GM12892 (cell line): ENCODE results near the gene WASF1. TPM values are rescaled to one million over a fixed set of nuclear protein-coding genes. Genes with fewer than 3 reads are reported as not detected.

ENCODE experiments used
- DNase-seq: peaks from one replicate; pipeline ENCODE4 v3.0.0; 2011; ENCODE audit not compliant: insufficient read length
- FAIRE-seq: peaks from 2 replicates; lab custom pipeline; 2011; peaks lifted over from hg19 to GRCh38; lab: Jason Lieb, UNC
- POLR2A ChIP-seq: IDR thresholded peaks from 2 replicates; pipeline ENCODE4 v1.6.1; 2011; ENCODE audit warnings: low read depth, low read length, control low read depth
- POLR2AphosphoS5 ChIP-seq: IDR thresholded peaks from 2 replicates; pipeline ENCODE4 v1.6.1; 2011; ENCODE audit warnings: low read depth, low read length, control low read depth
- TAF1 ChIP-seq: IDR thresholded peaks from 2 replicates; pipeline ENCODE4 v1.6.1; 2011; ENCODE audit warnings: low read depth, mild to moderate bottlenecking, control low read depth, low read length, borderline replicate concordance
- polyA plus RNA-seq: library from polyadenylated mRNA; unstranded; fragments of >200 nt; gene quantifications from one replicate; pipeline ENCODE4 v1.2.1, GENCODE V29; 2012; ENCODE audit warnings: missing spikeins, inconsistent platforms; ENCODE audit not compliant: missing spikeins

WASF1 gene
- 2.4 TPM for polyA plus RNA-seq

DNA sequence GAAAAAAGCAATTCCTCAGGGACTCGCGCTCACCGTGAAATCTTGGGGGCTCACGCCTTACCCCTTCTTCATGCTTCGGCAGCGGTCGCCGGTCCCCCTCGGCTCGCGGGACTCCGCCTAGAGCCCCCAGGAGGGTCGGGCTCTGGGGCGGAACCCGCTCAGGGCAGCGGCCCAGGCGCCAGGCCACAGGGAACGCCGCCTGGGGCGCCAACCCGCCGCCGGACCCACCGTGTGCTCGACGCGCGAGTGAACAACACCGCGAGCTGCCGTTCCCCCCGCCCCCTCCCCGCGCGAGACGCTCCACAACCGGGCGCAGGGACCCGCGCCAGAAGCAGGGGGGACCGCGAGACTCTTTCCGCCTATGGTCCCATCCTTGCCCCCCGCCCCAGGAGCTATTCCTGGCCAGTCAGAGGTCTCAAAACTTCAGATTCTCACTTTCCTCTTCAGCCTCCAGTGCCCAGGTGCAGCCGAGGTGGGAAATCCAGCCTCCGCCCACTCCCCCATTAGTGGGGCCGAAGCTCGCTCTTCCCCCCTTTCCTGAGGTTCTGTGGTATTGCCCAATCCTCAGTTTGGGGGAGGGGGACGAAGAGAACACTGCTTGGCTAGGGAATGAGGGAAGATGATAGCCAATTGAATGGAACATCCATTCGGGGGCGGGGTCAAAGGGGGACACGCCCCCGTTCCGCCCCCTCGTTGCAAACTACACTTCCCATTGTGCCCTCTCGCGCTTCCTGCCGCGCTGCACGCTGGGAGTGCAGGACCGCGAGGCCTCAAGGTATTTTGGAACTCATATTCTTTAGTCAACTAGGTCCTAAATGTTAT, at the start of gene WASF1:
TSS of gene WASF1 (minus strand) at position 265 of the 822 bp plus-strand sequence. CDS start 52,069 bp downstream, outside the sequence.
- TF ChIP-seq POLR2A (peak; percentile 36; the same call in 1 of the 2 replicates), POLR2AphosphoS5 (no peak), TAF1 (no peak)
- DNase-seq (peak; percentile 49), FAIRE-seq (peak; percentile 99)

- TF ChIP-seq TAF1 (no peak), POLR2AphosphoS5 (no peak), POLR2A (no peak)
- DNase-seq (no peak), FAIRE-seq (no peak)
Observed at GRCh38 chr6:110226261-110226660, 46.8 kb upstream of the WASF1 start.

DNA sequence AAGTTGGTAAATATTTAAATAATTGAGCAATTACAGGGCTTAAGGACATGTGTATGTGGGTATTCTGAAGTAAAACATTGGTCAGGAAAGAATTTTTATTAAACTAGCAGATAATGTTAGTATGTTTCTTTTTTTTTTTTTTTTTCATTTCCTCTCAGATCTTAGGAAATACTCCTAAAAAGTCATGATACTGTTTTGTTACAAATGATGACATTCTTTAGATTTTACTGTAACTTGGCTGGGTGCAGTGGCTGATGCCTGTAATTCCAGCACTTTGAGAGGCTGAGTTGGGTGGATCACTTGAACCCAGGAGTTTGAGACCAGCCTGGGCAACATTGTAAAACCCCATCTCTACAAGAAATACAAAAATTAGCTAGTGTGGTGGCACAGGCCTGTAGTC, 42.3 kb upstream of the WASF1 start:
- DNase-seq (no peak), FAIRE-seq (no peak)
- TF ChIP-seq TAF1 (no peak), POLR2A (no peak), POLR2AphosphoS5 (no peak)

DNA sequence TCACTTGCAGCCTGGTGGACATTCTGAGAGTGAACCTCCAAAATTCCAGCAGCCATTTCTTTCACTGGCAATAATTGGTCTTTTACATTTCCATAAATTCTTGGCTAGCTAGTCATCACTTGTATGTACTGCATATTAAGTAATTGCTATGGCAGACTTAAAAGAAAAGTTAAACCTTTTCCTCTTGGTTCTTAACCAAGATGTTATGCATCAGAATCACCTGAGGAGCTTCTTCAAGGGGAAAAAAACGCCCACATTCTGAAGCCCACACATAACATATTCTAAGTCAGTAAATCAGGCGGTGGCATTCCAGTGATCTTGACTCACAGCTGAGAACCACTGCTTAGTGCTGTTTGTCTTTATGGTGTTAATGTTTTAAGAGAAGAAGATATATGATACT, 37.8 kb upstream of the WASF1 start:
- TF ChIP-seq POLR2A (no peak), POLR2AphosphoS5 (no peak)
- FAIRE-seq, result no peak
- no peak for DNase-seq

DNA sequence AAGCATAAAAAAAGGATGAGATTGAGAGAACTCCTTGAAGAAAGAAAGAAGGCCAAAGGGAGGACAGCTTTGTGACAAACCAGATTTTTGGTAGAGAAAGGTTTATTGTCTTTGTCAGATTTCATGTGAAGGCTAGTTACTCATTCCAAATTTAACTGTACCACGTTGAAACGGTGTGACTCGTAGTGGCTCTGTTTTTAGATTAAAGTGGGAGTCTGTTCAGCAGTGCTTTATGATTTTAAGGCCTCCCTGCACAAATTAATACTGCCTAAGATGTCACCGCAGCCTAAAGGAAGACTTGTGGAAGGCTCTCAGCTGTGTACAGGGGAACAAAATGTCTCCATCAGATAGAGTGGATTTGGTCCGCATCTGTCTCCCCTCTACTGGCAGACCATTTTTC, 36.7 kb upstream of the WASF1 start:
- FAIRE-seq, result no peak
- DNase-seq, result no peak
- TF ChIP-seq POLR2A (no peak), POLR2AphosphoS5 (no peak), TAF1 (no peak)

DNA sequence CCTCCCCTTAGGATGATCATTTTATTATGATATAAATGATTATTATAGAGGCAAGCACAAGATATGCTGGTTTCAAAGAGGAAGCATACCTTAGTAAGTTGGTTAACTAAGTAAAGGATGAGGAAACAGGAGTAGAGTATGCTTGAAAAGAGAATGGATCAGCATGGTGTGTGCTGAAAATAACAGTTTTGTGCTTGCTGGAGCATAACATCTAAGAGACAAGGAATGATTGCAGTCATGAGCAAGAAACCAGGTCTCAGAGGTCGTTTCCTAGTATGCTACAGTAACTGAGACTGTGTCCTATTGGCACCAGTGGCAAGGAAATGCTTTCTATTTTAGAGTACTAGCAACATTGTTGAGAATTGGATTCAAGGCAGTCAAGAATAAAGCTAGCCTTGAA, 34.9 kb upstream of the WASF1 start:
- FAIRE-seq, result peak; percentile 40
- no peak for DNase-seq
- no peak for TF ChIP-seq POLR2A
- TF ChIP-seq TAF1, result no peak
- no peak for TF ChIP-seq POLR2AphosphoS5

GRCh38 chr6:110211753-110212152, 32.3 kb upstream of the WASF1 start:
- no peak for DNase-seq
- TF ChIP-seq TAF1 (no peak), POLR2AphosphoS5 (no peak), POLR2A (no peak)
- no peak for FAIRE-seq

- FAIRE-seq, result peak; percentile 14
- no peak for DNase-seq
- TF ChIP-seq POLR2A (no peak), TAF1 (no peak), POLR2AphosphoS5 (no peak)
Observed at GRCh38 chr6:110207652-110208051, 28.2 kb upstream of the WASF1 start.

DNA sequence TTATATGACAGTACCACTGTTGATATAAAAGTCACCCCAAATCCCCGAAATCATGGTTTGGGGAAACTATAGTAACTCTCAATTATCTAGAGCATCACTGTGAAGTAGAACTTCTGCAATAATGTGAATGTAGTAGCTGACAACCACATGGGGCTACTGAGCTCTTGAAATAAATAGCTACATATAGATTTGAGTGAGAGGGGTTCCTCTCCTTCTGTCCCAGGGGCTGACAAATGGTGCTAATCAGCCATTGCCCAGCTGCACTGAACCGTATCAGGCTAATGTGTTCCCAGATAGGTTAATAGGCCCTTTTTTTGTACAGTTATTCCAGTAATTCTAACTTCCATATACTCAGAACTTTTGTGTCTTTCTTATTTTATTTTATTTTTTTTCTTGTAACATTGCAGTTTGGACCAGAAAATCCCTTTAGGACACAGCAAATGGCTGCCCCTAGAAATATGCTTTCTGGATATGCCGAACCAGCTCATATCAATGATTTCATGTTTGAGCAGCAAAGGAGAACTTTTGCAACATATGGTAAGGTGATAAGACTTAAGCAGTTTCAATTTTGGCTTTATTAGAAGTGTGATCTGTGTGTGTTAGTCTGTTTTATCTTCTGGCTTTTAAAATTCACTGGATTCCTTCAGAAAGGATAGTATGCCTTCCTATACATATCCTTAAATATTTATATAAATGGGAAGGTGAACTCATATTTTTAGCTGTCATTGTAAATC, 21.8 kb upstream of the WASF1 start:
- FAIRE-seq (no peak), DNase-seq (no peak)
- TF ChIP-seq POLR2AphosphoS5 (no peak), TAF1 (no peak), POLR2A (no peak)

DNA sequence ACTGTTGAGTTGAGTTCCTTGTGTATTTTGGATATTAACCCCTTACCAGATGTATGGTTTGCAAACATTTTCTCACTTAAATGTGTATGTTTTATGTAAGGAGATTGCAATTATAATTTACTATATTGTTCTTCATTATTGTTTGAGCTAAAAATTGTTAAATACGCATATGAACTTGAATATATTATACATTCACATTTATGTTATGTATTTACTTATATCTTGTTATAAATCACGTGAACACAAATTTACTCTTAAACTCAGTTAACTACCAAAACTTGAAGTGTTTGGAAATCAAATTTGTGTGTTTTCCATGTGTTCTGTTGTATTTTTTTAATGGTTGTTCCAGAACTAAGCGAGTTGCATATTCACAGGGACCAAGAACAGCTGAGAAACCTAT, 19.1 kb upstream of the WASF1 start:
- DNase-seq, result no peak
- FAIRE-seq, result no peak
- TF ChIP-seq POLR2A, result no peak
- no peak for TF ChIP-seq TAF1
- TF ChIP-seq POLR2AphosphoS5, result no peak

DNA sequence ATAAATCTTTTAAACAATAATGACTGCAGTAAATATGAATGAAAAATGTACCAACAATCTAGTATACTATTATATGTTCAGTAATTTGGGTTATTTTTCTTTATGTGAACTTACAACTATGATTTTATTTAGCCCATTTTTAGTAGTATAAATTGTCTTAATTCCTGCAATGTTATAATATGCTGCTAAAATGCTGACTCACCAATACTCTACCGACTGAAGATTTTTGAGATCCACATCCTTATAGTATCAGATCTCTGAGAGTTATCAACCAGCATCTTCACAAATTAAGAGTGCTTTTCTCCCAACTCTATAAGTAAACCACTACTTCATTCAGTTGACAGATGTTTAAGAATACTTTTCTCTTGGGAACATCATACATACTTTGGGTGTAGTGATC, 17.4 kb upstream of the WASF1 start:
- DNase-seq (no peak), FAIRE-seq (no peak)
- TF ChIP-seq POLR2AphosphoS5, result no peak
- TF ChIP-seq TAF1, result no peak
- TF ChIP-seq POLR2A, result no peak

DNA sequence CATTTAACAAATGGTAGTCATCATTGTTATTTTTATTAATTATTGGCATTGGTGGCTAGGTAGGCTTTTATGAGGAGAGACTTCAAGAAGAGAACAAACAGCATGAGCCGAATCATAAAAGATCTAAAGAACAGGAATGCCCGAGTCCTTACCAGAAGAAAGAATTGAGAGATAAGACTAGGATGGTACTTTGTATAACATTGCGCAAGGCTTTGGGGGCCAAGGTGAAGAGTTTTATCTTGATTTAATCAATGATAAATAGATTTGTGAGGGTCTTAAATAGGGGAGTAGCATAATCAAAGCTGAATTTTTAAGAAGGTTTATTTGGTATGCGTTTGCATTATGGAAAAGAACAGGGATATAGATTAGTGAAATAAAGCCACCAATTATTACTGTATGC, 16.2 kb upstream of the WASF1 start:
- no peak for TF ChIP-seq TAF1
- no peak for TF ChIP-seq POLR2A
- TF ChIP-seq POLR2AphosphoS5, result no peak
- no peak for FAIRE-seq

GRCh38 chr6:110191477-110191876, 12.0 kb upstream of the WASF1 start:
- DNase-seq, result no peak
- no peak for TF ChIP-seq POLR2A
- no peak for TF ChIP-seq POLR2AphosphoS5
- TF ChIP-seq TAF1, result no peak
- FAIRE-seq, result no peak

More for the DNA sequence above, 16.2 kb upstream of the WASF1 start:
- DNase-seq, result no peak

- no peak for TF ChIP-seq POLR2A
- TF ChIP-seq POLR2AphosphoS5, result no peak
- no peak for TF ChIP-seq TAF1
- FAIRE-seq, result peak; percentile 70
- no peak for DNase-seq
Observed at GRCh38 chr6:110190726-110191125, 11.3 kb upstream of the WASF1 start.
